ENCODE results near the gene AFG1L. TPM values are rescaled to one million over a fixed set of nuclear protein-coding genes. Genes with fewer than 3 reads are reported as not detected.
"Not testable (repeated sequence)": the region's sequence is repeated elsewhere in the genome, so short reads cannot be mapped to it uniquely, and the experiment has no call there.

The AFG1L gene
- total and polyA plus RNA-seq, 2 experiments from 2014 or later = 9.4 to 9.7 TPM

- under 1% methylated on average over 47 of the region's 84 CpGs for WGBS (ENCODE audit: low lambda C conversion rate, missing lambda C conversion rate)
- peak overlapping the region; percentile 78 for H2AFZ ChIP-seq
These were observed 264.4 kb downstream of the AFG1L start for GRCh38 chr6:108559097-108559883.

GRCh38 chr6:108559884-108560462 lies 265.1 kb downstream of the AFG1L start:
- H4K20me1 ChIP-seq (ENCODE audit: insufficient read depth, poor library complexity, severe bottlenecking) = peaks cover 32% of the 10 kb centered on the region
- no peaks in the 10 kb centered on the region for H3K36me3 ChIP-seq (replicated peaks; ENCODE audit: insufficient read depth, low read depth)
- H3K4me3 ChIP-seq = peak overlapping the region; percentile 94
- peak overlapping the region; percentile 89 for H3K4me2 ChIP-seq
- peaks cover 27% of the 10 kb centered on the region for H3K4me1 ChIP-seq (ENCODE audit: insufficient read depth)
- H3K27me3 ChIP-seq = no peaks in the 10 kb centered on the region
- no peaks in the 10 kb centered on the region for H3K9me3 ChIP-seq (ENCODE audit: low read depth)
- WGBS (ENCODE audit: low lambda C conversion rate, missing lambda C conversion rate) = 3% methylated on average over 42 of the region's 64 CpGs
- H2AFZ ChIP-seq = peak overlapping the region; percentile 73
- H3K79me2 ChIP-seq = peaks cover 33% of the 10 kb centered on the region
- TF ChIP-seq EZH2phosphoT487 (IDR thresholded peaks at IDR 0.05; ENCODE audit: low read depth, severe bottlenecking, unreplicated experiment) = no peak
- TF ChIP-seq CTCF (IDR thresholded peaks at IDR 0.05; ENCODE audit: poor library complexity) = no peak
- no peak for TF ChIP-seq EZH2 (IDR thresholded peaks at IDR 0.05; ENCODE audit: borderline replicate concordance)
- peak overlapping the region; percentile 99 for H3K27ac ChIP-seq
- DNase-seq (ENCODE audit: low spot score) = peak; percentile 81
- H3K9me2 ChIP-seq (replicated peaks; ENCODE audit: insufficient read depth) = no peaks in the 10 kb centered on the region

More at GRCh38 chr6:108559097-108559883, 264.4 kb downstream of the AFG1L start:
- Histone ChIP-seq H3K36me3 (replicated peaks; ENCODE audit: insufficient read depth, low read depth) (no peaks in the 10 kb centered on the region), H3K79me2 (peaks cover 27% of the 10 kb centered on the region), H3K4me2 (peak overlapping the region; percentile 89), H3K27ac (peak overlapping the region; percentile 99), H3K9me3 (ENCODE audit: low read depth) (no peaks in the 10 kb centered on the region), H4K20me1 (ENCODE audit: insufficient read depth, poor library complexity, severe bottlenecking) (peaks cover 25% of the 10 kb centered on the region), H3K4me1 (ENCODE audit: insufficient read depth) (peaks cover 23% of the 10 kb centered on the region), H3K27me3 (no peaks in the 10 kb centered on the region), H3K4me3 (peak overlapping the region; percentile 94), H3K9me2 (replicated peaks; ENCODE audit: insufficient read depth) (no peaks in the 10 kb centered on the region)
- peak; percentile 95 for DNase-seq (ENCODE audit: low spot score)
- TF ChIP-seq EZH2 (IDR thresholded peaks at IDR 0.05; ENCODE audit: borderline replicate concordance) (no peak), CTCF (IDR thresholded peaks at IDR 0.05; ENCODE audit: poor library complexity) (no peak), EZH2phosphoT487 (IDR thresholded peaks at IDR 0.05; ENCODE audit: low read depth, severe bottlenecking, unreplicated experiment) (no peak)

- Histone ChIP-seq H4K20me1 (ENCODE audit: insufficient read depth, poor library complexity, severe bottlenecking) (peaks cover 39% of the 10 kb centered on the region), H3K79me2 (peaks cover 41% of the 10 kb centered on the region), H2AFZ (peak within 1 kb of the TSS; percentile 73), H3K27me3 (no peaks in the 10 kb centered on the region), H3K9me2 (replicated peaks; ENCODE audit: insufficient read depth) (no peaks in the 10 kb centered on the region), H3K4me1 (ENCODE audit: insufficient read depth) (peaks cover 34% of the 10 kb centered on the region), H3K36me3 (replicated peaks; ENCODE audit: insufficient read depth, low read depth) (no peaks in the 10 kb centered on the region), H3K27ac (peak within 1 kb of the TSS; percentile 99), H3K9me3 (ENCODE audit: low read depth) (no peaks in the 10 kb centered on the region), H3K4me2 (peak within 1 kb of the TSS; percentile 89), H3K4me3 (peak within 1 kb of the TSS; percentile 94)
- TF ChIP-seq EZH2 (IDR thresholded peaks at IDR 0.05; ENCODE audit: borderline replicate concordance) (no peak), EZH2phosphoT487 (IDR thresholded peaks at IDR 0.05; ENCODE audit: low read depth, severe bottlenecking, unreplicated experiment) (no peak), CTCF (IDR thresholded peaks at IDR 0.05; ENCODE audit: poor library complexity) (peak; percentile 4)
- WGBS (ENCODE audit: low lambda C conversion rate, missing lambda C conversion rate) = 4% methylated on average over 15 of the region's 110 CpGs
- peak; percentile 96 for DNase-seq (ENCODE audit: low spot score)
These were observed 265.8 kb downstream of the AFG1L start, which contains the start of gene FOXO3 for GRCh38 chr6:108560463-108561308. FOXO3 (plus strand) TSS chr6:108560917; CDS start chr6:108561209, 292 bp downstream.

- H3K79me2 ChIP-seq = peaks cover 45% of the 10 kb centered on the region
- H3K4me3 ChIP-seq = peak overlapping the region; percentile 75
- H4K20me1 ChIP-seq (ENCODE audit: insufficient read depth, poor library complexity, severe bottlenecking) = peaks cover 44% of the 10 kb centered on the region
- not testable (repeated sequence) for H2AFZ ChIP-seq; H3K9me2 ChIP-seq (replicated peaks; ENCODE audit: insufficient read depth); H3K36me3 ChIP-seq (replicated peaks; ENCODE audit: insufficient read depth, low read depth); DNase-seq (ENCODE audit: low spot score); H3K9me3 ChIP-seq (ENCODE audit: low read depth); H3K27me3 ChIP-seq
- peaks cover 35% of the 10 kb centered on the region for H3K4me1 ChIP-seq (ENCODE audit: insufficient read depth)
- peak overlapping the region; percentile 89 for H3K4me2 ChIP-seq
- peak overlapping the region; percentile 99 for H3K27ac ChIP-seq
- 2% methylated on average over 10 of the region's 40 CpGs for WGBS (ENCODE audit: low lambda C conversion rate, missing lambda C conversion rate)
These were observed 266.4 kb downstream of the AFG1L start for GRCh38 chr6:108561309-108561647.
